GM18502 (cell line): Measurements from ENCODE around the gene MC5R.
"Not testable (repeated sequence)": the region's sequence is repeated elsewhere in the genome, so short reads cannot be mapped to it uniquely, and the experiment has no call there.

Experiments used
- ATAC-seq: cut with Tn5 transposase; IDR thresholded peaks from one replicate; pipeline ENCODE4 v1.9.1; 2021; ENCODE audit warnings: mild to moderate bottlenecking; ENCODE audit not compliant: unreplicated experiment, poor library complexity

MC5R gene

GRCh38 chr18:13835202-13835601, 11.3 kb downstream of the MC5R start:
- no peak for ATAC-seq

DNA sequence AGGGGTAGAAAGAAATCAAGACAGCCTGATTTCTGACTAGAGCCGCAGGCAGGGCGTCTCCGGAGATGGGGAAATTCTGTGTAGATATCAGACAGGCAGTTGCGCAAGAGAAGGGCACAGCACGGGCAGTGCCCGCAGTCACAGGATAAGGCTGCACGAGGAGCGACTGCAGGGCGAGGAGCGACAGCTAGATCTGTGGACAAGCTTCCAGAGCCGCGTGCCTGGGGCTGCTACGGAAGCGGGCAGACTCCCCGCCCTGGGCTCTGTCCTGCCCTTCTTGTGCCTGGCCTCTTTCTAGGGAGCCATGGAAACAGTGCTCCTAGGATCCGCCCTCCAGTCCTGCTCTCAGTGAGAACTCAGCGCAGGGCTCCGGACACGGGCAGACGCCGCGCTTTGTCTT, 12.6 kb downstream of the MC5R start:
- ATAC-seq: no peak

GRCh38 chr18:13849791-13850190, 25.8 kb downstream of the MC5R start:
- ATAC-seq: no peak

DNA sequence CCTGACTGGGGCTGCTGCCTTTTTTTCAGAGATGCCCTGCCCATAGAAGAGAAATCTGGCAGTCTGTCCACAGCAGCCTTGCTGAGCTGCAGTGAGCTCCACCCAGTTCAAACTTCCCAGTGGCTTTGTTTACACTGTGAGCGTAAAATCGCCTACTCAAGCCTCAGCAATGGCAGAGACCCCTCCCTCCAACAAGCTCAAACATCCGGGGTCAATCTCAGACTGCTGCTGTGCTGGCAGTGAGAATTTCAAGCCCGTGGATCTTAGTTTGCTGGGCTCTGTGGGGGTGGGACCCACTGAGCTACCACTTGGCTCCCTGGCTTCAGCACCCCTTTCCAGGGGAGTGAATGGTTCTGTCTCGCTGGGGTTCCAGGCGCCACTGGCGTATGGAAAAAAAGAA, 38.9 kb downstream of the MC5R start:
- ATAC-seq: not testable (repeated sequence)

DNA sequence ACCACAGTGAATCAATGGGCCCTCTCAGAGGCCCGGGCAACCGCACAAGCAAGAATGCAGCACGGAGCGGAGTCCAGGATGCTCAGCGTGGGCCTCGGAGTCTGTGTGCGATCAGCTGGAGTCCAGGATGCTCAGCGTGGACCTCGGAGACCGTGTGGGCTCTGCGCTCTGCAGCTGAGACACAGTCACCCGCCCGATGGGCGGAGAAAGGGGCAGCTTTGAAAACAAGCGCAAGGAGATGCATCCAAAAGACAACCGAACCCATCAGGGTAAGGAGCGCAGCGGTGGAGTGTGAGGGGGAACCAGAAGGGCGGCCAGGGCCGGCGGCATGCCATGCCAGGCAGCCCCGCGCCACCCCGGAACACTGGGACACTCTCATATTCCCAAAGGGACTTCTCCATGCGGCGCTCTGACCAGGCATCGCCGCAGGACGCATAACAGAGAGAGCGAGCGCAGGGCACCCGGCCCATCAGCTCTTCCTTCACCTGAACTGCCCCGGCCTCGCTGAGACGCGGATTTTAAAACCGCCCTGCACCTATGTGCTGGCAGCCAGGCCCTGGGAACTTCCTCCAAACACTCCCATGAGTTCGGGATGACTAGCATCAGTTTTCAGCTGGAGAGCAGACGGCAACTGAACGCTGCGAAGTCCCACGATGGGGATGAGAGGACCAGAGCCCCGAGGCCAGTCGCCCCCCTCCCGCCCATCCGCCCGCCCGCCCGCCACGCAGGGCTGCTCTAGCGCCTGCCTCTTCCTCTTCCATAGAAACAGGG, 44.7 kb downstream of the MC5R start:
- no peak for ATAC-seq

- ATAC-seq: no peak
Observed at GRCh38 chr18:13871701-13872100, 47.8 kb downstream of the MC5R start.

GRCh38 chr18:13872373-13872772, 48.4 kb downstream of the MC5R start:
- no peak for ATAC-seq

DNA sequence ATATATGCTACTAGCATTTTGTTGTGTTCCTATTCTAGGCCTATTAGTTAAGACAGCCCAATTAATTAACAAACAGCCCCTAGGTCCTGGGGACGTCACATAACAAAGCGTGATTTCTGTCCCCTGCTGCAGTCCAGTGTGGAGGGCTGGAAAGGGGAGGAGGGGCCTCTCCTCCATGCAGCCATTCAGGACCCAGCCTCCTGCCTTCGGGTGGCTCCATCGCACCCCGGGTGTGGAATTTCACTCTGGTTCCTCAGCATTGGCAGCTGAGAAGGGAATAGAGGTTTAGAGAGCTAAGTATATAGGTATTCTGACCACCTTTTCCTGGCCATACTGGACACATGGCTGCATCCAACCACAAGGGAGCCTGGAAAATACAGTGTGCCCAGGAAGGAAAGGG, 49.0 kb downstream of the MC5R start:
- ATAC-seq: no peak

DNA sequence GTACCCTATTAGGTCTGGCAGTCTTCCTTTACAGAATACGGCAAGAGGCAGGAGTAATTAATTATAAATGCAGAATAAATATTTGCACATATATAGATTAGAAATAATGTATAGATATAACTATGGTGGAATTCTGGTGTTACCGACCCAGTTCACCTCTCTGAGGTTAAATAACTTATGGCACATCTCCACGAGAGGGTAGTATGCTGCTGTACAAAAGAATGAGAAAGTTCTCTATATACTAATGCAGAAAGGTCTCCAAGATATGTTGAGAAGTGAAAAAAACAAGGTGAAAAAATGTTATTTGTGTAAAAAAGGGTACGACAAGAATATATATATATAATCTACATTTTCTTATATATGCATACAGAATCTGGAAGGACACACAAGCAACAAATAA, 50.6 kb downstream of the MC5R start:
- ATAC-seq: no peak
